Activated CD8-positive, alpha-beta memory T cell treated with anti-CD3 and anti-CD28 coated beads for 36 hours (primary cell): ENCODE results near the gene PAX3. TPM values are rescaled to one million over a fixed set of nuclear protein-coding genes. Genes with fewer than 3 reads are reported as not detected.

ENCODE experiments used
- CTCF ChIA-PET: fragments of 350-600 bp; sonication (Branson Sonifier 250); formaldehyde crosslinking; loops from one replicate; lab custom pipeline; 2021; ENCODE audit warnings: antibody characterized with exemption; lab: Charles Lee
- POLR2A ChIA-PET: fragments of 350-600 bp; sonication (Branson Sonifier 250); formaldehyde crosslinking; loops from one replicate; lab custom pipeline; 2021; ENCODE audit warnings: antibody characterized with exemption; lab: Charles Lee
- total RNA-seq, 2 experiments: library from RNA; stranded (reverse); gene quantifications; one replicate each; pipeline ENCODE4 v1.2.3, GENCODE V29; 2021

The PAX3 gene
- total RNA-seq, 2 experiments from 2014 or later, result not detected

DNA sequence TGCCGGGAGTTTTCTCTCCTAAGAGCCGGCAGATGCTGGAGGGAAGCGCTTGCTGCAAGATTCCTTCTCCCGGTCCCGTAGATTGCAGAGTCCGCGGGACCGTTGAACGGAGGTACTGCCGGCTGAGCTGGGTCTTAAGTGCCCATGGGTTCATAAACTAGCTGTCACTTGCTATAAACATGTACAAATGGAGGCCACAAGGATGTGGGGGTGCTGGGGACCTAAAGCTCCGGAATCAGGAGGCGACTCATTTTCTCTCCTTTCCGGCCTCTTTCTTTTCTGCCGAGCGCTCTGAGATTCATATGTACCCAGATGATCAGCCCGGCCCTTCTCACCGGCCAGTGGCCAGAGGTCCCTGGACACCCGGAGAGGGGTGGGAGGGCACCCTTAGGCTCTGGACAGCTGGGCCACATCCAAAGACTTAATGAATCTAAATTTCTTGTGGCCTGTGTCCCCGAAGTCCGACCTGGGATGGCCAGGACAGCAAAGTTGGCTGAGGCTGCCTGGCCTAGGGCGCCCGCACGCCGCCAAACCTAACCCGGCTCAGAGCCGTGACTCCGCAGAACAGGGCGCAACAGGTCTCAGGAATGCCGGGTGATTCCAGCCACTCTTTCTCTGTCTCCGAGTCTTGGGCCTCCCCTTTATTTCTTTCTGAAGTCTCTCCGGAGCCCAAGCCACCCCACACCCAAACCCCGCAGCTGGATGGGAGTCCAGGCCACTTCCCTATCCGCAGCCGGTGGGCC lies 2.4 kb upstream of the PAX3 start:
- ChIA-PET POLR2A (no interaction called here), CTCF (no interaction called here)

DNA sequence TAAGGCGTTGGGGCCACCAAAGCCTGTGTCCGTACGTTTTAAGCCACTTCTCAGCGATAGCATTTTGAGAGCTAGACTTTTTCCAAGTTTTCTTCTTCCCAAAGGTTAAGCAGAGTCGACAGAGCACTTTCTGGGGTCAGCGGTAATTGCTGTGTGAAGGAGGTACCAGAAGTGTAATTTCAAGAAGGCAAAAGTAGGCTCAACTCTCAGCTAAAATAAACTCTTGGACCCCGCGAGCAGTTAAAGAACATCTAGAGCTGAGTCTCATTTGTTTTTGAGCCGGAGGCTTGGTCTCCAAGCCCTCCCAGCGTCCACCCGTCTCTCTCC lies 1.9 kb upstream of the PAX3 start:
- CTCF ChIA-PET, result no interaction called here
- POLR2A ChIA-PET, result no interaction called here

DNA sequence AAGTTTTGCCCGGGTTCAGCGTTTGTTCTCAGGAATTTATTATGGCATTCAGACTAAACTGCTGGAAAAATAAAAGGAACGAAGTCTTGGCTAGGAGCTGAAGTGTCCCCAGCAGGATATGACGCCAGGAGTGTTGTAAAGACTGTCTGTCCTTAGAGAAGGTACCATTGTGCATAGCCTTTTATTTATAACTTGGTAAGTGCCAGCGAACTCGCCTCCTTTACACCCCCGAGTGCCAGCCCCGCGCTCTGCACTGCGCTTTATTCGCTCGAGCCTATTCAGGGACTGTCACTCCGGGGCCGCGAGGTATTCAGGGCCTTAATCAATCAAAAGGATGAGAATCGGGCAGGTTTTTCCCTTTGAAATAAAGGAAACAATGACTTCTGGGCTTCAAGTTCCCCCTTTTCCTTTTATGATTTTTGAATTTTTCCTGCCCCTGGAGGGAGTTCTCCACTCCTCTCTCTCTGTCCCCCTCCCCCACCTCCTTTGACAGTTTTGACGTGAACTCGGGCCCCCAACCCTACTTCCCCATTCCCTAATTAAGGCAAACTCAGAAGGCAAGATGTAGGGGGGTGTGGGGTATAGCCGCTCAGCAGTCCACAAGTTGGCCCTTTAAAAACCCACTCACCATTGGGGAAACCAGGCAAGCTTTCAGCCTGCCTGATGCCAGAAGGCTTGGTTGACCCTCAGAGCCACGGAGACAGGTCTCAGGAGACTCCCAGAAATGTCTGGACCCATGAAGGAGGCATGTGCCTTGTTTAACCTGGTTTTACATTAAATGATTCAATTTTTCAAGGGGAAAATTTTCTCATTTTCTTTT lies 1.3 kb upstream of the PAX3 start:
- ChIA-PET CTCF (no interaction called here), POLR2A (no interaction called here)

DNA sequence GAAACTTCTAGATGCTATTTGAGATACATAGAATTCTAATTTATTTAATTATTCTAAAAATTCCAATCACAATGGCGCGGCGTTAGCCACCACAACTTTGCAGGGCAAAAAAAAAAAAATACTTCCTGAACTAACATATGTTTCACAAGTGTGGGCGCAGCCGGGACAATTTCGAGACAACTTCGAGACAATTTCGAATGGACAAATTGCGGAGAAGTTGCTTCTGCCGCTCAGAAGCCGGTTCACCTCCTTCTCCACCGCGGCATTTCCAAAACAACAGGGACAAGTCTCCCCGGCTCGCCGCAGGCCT lies 842 bp downstream of the PAX3 start:
- POLR2A ChIA-PET, result no interaction called here

DNA sequence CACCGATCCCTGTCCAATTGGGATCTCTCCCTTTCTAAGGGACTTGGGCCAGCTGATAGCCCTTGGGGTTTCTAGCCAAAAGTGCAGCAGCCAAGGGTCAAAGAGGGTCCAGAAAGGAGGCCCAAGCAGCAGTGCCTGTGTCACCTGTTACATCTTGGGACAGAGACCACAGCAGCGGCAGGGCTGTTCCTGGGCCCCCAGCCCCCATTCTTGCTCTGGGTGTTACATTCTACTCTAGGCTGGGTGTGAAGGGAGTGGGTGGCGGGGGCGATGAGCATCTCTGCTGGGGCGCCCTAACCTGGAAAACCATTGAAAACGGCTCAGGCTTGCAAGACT lies 1.2 kb downstream of the PAX3 start:
- POLR2A ChIA-PET, result no interaction called here
- CTCF ChIA-PET, result no interaction called here

More for the DNA sequence above, 842 bp downstream of the PAX3 start:
- CTCF ChIA-PET, result no interaction called here

DNA sequence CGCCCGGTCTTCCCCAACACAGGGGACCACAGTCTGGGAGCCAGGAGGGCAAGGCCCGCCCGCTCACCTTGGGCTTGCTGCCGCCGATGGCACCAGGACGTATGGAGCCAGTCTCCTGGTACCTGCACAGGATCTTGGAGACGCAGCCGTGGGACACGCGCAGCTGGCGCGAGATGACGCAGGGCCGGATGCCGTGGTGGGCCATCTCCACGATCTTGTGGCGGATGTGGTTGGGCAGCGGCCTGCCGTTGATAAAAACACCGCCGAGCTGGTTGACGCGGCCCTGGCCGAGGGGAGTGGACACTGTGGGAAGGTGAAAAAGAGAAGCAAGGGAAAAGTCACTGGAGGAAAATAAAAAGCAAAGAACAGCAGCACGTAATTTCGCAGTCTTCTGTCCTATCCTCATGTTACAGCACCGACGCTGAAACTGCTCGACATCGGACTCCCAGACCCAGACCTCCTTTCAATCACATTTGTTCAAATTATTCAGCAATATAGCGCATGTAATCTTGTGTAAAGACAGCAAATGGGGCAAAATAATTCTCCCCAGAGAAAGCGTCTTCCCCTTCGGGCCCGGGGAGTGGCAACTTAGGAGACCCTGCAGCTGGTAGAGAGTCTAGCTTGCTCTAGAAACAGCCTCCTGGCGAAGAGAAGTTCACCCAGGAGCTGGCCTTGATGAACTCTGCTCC lies 1.7 kb downstream of the PAX3 start:
- ChIA-PET POLR2A (no interaction called here), CTCF (no interaction called here)

DNA sequence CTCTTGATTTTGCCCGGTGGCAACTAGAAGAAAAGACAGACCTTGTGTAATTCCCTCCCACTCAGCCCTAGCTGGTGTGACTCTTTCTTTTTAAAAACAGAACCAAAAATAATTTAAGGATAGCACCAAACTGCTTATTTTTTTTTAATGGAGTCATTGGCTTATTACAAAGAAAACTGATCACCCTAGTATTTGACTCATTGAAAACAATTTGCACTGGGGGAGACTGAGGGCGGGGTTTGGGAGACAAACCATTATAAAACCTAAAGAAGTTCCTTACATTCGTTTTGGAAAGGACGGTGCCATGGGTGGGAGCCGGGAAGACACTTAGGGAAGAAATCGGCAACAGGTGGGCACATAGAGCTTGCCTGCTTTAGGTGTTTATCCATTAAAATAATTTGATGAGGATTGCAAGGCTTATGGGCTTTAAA lies 2.5 kb downstream of the PAX3 start:
- CTCF ChIA-PET, result no interaction called here
- POLR2A ChIA-PET, result no interaction called here

DNA sequence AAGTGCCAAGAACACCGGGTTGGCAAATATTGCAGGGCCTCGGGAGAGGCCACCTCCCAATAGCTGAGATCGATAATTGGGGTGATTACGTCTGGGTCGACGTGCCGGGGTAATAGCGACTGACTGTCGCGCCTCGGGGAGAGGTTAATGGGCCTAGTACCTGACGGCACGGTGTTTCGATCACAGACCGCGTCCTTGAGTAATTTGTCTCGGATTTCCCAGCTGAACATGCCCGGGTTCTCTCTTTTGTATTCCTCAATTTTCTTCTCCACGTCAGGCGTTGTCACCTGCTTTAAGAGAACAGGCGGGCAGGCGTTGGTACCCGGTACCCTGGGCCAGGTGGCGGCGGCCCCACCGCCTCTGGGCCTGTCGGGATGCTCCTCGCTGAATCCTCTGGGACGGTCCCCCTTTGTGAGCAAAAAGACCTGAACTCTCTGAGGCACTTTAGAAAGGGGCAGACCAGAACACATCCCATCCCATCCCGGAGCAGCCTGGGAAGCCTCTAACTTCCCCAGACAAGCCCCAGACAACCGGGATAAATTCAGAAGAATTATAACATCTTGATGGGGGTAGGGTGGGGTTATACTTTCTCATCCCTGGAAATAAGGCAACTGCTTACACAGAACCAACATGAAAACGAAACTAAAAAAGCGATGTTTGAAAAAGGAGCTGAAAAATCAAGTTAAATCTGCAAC lies 3.3 kb downstream of the PAX3 start:
- POLR2A ChIA-PET, result no interaction called here
- CTCF ChIA-PET, result no interaction called here

DNA sequence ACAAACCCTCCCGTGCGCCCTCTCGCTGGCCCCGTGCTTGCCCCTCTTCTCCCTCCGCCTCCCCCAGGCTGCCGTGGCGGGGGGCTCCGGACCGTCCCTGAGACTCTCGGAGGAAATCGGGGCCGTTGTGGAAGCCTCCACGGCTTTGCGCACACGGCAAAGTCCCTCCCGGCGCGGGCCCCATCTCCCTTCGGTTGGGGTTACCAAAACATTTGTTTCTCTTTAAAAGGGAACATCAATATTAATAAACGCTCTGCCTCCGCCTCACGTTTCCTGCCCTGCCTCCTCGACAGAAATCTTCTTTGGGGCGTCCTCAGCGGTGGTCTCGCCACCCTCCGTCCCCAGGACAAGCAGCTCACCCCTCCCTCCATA lies 3.8 kb downstream of the PAX3 start:
- CTCF ChIA-PET, result no interaction called here

DNA sequence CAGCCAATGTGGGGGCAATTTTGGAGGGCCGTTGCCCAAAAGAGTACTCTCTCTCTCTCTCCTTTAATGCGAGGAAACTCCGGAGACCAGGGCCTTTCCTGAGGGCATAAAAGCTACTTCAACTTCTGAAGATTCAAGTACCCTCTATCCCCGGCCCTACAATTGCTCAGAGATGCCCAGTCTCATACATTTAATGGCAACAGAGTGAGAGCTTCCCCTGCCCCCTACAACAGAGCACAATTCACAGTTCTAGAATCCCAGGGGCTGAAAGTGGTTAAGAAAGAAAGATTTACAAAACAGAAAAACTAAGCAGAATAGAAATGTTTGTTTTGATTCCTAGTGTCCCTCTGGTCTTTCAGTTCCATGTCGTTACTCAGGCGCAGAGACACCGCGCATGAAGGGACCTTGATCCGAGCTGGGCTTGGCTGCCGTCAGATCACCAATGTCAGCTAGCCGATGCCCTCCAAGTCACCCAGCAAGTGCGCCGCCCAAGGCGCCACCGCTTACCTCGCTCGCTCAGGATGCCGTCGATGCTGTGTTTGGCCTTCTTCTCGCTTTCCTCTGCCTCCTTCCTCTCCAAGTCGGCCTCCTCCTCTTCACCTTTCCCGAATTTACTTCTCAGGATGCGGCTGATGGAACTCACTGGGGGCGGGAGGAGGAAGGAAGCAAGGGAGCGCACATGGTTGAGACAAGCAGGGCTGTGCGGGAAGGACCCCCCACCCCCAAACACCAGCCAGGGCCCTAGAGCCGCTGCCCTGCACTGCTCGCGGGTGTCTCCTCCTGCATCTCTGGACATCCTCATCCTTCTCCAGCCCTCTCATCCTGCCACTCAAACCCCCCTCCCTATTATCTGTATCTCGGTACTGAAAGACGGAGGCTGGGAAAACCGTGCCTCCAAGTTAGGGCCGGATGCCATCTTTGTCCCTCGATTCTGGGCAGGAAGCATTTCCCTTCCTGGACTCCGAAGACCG lies 4.9 kb downstream of the PAX3 start:
- CTCF ChIA-PET, result no interaction called here
- POLR2A ChIA-PET, result no interaction called here

More for the DNA sequence above, 3.8 kb downstream of the PAX3 start:
- POLR2A ChIA-PET, result no interaction called here

DNA sequence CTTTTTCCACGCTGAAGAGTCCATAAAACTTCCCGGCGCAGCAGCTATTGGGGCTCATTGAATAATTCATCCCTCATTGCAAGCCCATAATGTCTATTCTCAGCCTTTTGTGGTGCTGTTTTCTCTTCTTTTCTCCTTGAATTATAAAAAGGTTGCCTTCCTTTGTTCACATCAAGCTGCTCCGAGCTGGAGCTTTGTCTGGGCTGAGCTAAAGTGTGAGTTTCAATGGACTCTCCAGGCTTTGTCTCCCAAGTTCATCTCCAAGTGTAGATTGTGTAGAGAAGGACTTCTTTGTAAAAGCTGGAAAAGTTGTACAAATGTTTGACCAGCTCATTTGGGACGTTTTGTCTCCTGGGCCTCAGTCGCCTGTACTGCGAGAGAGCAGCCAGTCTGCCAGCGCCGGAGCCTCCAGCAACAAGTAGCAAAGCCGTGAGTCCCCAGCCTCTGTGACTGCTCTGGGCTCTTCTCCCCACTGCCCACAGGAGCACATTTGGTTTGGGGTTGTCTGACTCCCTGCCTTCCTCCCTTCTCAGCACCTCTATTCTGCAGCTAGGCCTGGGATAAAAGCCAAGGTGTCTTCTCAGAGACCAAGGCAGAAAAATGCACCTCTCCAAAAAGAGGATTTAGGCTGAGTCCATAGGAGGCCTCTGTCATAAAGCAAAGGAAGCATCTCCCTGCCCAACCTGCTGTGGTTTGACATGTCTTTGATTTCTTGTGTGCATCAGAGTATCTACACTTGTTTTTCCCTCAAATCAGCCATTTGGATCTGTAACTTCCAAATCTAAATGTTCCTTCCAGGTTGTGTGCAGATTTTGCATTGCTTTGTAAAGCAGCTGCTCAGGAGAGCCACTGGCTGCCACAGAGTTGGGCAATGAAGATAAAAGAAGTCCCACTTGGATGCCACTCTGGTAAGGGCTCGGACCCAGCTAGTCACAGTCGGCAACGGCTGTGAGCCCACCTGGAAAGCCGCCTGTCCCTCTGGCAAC lies 6.4 kb downstream of the PAX3 start:
- ChIA-PET CTCF (no interaction called here), POLR2A (no interaction called here)

DNA sequence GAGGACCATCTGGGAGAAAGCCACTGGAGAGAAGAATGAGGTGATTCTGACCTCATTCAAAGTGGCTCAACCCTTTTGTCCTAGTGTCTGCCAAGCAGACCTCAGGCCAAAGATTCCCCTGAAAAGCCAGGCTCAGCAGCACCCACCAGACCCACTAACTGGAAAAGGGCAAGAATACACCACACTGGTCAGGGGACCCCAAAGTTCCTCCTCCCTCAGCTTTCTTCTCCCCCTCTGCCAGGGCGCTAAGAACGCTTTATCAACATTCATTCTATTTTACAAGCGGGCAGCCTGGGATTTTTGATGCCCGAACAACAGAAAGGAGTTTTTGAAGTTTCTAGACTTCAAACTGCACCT lies 7.3 kb downstream of the PAX3 start:
- ChIA-PET POLR2A (no interaction called here), CTCF (no interaction called here)

DNA sequence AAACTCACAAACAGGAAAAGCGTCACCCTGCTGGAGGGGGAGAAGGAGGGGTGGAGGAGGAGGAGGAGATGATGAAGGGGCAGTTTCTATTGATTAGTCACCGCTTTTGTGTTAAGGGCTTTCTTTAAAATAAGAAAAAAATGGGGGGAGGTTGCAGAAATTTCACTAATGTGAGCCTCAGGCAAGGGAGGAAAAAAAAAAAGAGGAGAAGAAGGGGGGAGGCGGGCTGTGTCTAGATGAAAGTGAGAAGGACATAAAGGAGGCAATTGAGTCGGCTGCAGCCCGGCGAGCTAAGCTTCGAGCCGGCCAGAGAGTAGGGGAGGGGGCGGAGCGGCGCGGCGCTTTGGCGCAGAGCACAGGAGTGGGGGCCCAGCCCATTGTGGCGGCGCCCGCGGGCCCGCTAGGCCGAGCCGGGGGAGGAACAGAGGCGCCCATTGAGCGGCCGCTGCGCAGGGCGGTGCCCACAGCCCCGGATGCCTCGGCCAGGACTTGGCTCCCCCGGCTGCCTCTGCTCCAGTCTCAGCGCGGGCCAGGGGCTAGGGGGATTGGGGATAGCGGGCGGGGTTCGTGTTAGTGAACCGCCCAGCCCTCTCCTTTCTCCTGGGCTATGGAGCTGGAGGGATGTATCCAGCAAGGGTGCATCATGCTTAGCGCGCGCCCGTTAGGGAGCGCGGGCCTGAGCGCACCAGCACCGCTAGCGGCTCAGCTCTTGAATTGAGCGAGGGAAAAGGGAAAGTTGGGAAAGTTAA lies 7.9 kb downstream of the PAX3 start:
- ChIA-PET CTCF (no interaction called here), POLR2A (no interaction called here)

DNA sequence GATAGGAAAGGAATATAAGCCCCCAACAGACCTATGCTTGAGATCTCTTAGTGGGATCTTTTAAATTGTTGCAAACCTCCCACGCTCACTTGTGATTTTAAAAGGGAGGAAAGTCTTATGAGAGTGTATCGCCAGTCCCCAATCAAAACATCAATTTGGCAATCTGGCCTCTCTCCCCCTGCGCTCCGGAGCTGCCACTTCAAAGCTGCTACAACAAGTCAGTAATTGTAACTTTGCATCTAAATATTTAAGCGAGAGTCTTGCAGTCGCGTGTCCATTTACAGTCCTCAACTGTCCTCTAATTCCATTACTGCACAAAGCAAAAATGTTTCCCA lies 8.4 kb downstream of the PAX3 start:
- ChIA-PET POLR2A (no interaction called here), CTCF (no interaction called here)

DNA sequence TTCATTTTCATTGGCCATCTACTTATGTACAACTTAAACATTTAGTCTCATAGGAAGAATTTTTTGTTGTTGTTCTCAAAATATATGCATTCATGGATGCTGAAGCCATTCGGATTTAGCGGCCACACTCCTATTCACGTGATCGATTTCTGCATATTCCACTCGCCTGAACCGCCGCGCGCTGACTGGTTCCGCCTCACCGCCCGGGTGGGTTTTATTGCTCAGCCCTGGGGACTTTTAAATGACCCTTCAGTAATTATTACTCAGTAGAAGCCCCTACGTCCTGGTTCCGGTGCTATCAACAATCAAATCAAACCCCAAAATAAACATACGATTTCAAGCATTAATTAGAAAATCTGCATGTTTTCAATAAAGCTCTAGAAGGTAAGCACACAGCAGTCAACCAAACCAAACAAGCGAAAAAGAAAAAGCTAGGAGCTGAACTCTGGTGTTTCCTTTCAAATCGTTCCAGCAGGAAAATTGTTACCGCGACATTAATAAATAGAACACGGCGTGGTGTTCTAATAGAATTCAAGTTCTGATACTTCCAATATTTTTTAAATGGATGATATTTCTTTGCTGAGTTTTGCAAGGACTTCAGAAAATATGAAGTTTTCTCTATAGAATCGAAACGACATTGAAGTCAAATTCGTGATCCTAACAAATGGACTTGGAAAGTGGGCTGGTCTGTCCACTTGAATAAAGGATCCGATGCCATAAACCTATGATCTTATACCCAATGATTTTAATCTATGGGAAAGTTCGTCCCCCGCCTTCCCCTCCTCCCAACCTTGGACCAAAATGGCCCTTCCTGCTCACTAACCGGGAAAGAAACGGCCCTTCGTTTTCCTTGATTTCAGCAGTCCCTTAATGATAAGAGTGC lies 9.3 kb downstream of the PAX3 start:
- CTCF ChIA-PET, result no interaction called here
- POLR2A ChIA-PET, result no interaction called here

DNA sequence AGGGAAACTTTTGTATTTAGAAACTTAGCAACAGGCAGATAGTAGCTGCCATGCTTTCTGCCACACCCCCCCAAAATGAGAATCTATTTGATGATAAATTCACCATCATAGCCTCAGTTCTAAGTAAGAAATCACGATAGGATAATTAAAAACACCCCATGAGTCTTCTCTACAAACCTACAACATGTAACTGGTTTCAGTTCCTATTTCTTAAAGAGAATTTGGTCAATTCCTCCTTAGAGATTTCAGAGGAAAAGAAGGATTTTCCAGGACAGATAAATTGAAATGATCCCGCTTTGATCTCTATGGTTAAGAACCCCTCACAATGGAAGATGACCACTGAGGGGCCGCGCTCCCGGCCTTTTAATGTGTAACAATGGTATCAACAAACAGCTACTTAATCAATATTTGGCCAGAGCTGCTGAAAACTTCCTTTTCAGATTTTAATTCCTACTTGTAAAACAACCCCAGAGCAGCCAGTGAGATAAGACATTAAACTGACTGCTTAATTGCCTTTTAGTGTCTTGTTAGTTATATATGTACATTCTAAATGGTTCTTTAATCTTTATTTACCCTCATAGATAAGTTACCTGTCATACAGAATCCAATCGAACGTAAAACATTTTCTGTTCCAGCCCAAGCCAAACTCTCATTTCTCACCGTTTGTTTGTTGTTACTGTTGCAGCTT lies 10.1 kb downstream of the PAX3 start:
- POLR2A ChIA-PET, result no interaction called here
- CTCF ChIA-PET, result no interaction called here
